Thyroid gland (tissue), 4 donors: ENCODE measurements around the gene NKAIN4. TPM values are rescaled to one million over a fixed set of nuclear protein-coding genes. Genes with fewer than 3 reads are reported as not detected.
A peak's percentile ranks its signal among the peaks of the same experiment; 100 is the strongest.

Experiments used
- DNase-seq, 2 donors: peaks; one replicate each; pipeline ENCODE4 v3.0.0-alpha.2; 2019
- H3K27ac ChIP-seq, 3 donors: fragments of 200-600 bp; sonication (generic); 1 replicate in 2 of 3; 2 replicates in 1 of 3; pipeline ENCODE4 v1.5.1; 2016 to 2019; ENCODE audit warnings: mild to moderate bottlenecking in 1 of 3, moderate library complexity in 1 of 3
- H3K27me3 ChIP-seq: fragments of 200-600 bp; sonication (generic); one replicate; pipeline ENCODE4 v1.5.1; 2019
- H3K36me3 ChIP-seq, 2 donors: fragments of 200-600 bp; sonication (generic); one replicate each; pipeline ENCODE4 v1.5.1; 2016 to 2019
- H3K4me1 ChIP-seq, 2 donors: fragments of 200-600 bp; sonication (generic); one replicate each; pipeline ENCODE4 v1.5.1; 2017 to 2019
- H3K4me3 ChIP-seq, 3 donors: fragments of 200-600 bp; sonication (generic); replicated peaks in 1 of 3; 1 replicate in 2 of 3; 2 replicates in 1 of 3; pipeline ENCODE4 v1.5.1; 2016; ENCODE audit warnings: mild to moderate bottlenecking in 1 of 3
- H3K9me3 ChIP-seq: fragments of 200-600 bp; sonication (generic); one replicate; pipeline ENCODE4 v1.5.1; 2017
- CTCF ChIP-seq, 6 experiments: fragments of 200-600 bp in 3 of 6; fragments of 450-650 bp in 3 of 6; sonication (generic) in 3 of 6; IDR thresholded peaks; one replicate each; pipeline ENCODE4 v1.5.1; 2016 to 2019; ENCODE audit warnings: antibody characterized with exemption in 6 of 6, mild to moderate bottlenecking in 2 of 6, inconsistent platforms in 1 of 6, moderate library complexity in 1 of 6
- POLR2A ChIP-seq, 2 donors: fragments of 450-650 bp; IDR thresholded peaks; one replicate each; pipeline ENCODE4 v1.6.1; 2017; ENCODE audit warnings: antibody characterized with exemption in 2 of 2, mild to moderate bottlenecking in 2 of 2, moderate library complexity in 1 of 2
- WGBS, 2 donors: methylation state at CpG; one replicate each; pipeline ENCODE4 v1.1.5; 2017; 5-methylcytosine and 5-hydroxymethylcytosine counted together
- intact Hi-C: fragments of 100-400 bp; cut with DNase I; formaldehyde crosslinking; loops from one replicate; pipeline ENCODE4 v1.15.1; 2023
- total RNA-seq, 4 donors: library from RNA; depleted of rRNA; stranded (reverse); fragments of >200 nt; gene quantifications; one replicate each; pipeline ENCODE4 v1.2.3, GENCODE V29; 2016

NKAIN4 gene
- total RNA-seq, result 1 to 10 TPM in 1 of 4 donors, under 1 TPM in 2, not detected in 1; 0.45 to 5.5 (median 0.67) TPM

DNA sequence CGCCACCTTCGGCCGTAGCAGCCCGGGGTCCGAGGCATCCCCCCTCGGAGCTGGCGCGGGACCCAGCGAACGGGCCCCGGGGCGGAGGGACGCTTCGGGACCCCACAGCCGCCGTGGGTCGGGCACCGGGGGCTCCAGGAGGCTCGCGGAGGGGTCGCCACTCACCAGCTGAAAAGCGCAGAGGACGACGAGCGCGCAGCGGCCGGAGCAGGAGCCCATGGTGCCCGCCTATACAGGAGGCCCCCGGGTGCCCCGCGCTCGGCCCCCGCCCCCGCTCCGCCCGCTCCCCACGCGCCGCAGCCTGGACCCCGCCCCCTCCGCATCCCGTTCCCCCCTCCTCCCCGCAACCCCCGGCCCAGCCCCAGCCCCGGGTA is at the start of gene NKAIN4:
NKAIN4 (minus strand) TSS at position 232 of the 374 bp plus-strand sequence; CDS start at position 219, 13 bp downstream.
- TF ChIP-seq CTCF (IDR thresholded peaks at IDR 0.05) (no peak), POLR2A (IDR thresholded peaks at IDR 0.05) (no peak)
- Histone ChIP-seq H3K9me3 (no peaks in the 10 kb centered on the region), H3K4me3 (peak within 1 kb of the TSS in 1 of 3 donors; percentile 23), H3K4me1 (peaks cover 17 to 37% of the 10 kb centered on the region in 2 donors), H3K27ac (no peak within 1 kb of the TSS), H3K27me3 (peaks cover 7% of the 10 kb centered on the region), H3K36me3 (no peaks in the 10 kb centered on the region)
- intact Hi-C loops, result no loop called here
- no peak for DNase-seq
- no CpG with 5 or more reads among the region's 46 CpGs for WGBS, 2 donors

- H3K27me3 ChIP-seq, result peaks cover 6% of the 10 kb centered on the region
- no peak overlapping the region for H3K27ac ChIP-seq
- H3K4me1 ChIP-seq, result no peaks in the 10 kb centered on the region
- intact Hi-C loops, result no loop called here
- no peaks in the 10 kb centered on the region for H3K9me3 ChIP-seq
- 76 to 79% methylated on average over 5 of the region's 5 CpGs for WGBS, 2 donors
- TF ChIP-seq CTCF (IDR thresholded peaks at IDR 0.05) (no peak), POLR2A (IDR thresholded peaks at IDR 0.05) (no peak)
- no peak for DNase-seq
- no peak overlapping the region for H3K4me3 ChIP-seq
- no peaks in the 10 kb centered on the region for H3K36me3 ChIP-seq
These were observed 48.9 kb upstream of the NKAIN4 start for GRCh38 chr20:63303095-63303666.

DNA sequence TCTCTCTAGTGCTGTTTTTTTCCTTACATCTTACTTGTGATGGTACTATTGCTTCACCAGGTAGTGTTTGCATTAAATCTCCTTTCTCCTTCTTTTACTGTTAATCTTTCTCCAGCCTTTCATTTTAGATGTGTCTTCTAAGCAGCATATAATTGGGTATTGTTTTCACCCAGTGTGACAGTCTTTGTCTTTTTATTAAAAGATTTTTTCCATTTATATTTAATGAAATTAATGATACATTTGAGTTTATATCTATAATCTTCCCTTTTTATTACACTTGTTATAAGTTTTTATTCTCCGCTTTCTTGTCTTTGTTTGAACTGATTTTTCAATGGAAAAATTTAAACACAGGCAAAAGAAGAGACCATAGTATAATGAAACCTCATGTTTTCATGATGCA is 47.4 kb upstream of the NKAIN4 start:
- Histone ChIP-seq H3K4me1 (no peaks in the 10 kb centered on the region), H3K27ac (no peak overlapping the region), H3K4me3 (no peak overlapping the region), H3K27me3 (peaks cover 4% of the 10 kb centered on the region), H3K36me3 (no peaks in the 10 kb centered on the region), H3K9me3 (no peaks in the 10 kb centered on the region)
- WGBS, 2 donors, result 94 to 97% methylated on average over 1 of the region's 1 CpG
- intact Hi-C loops, result no loop called here
- TF ChIP-seq POLR2A (IDR thresholded peaks at IDR 0.05) (no peak), CTCF (IDR thresholded peaks at IDR 0.05) (no peak)
- DNase-seq, result no peak

GRCh38 chr20:63298731-63299312 is 44.6 kb upstream of the NKAIN4 start:
- H3K36me3 ChIP-seq, result no peaks in the 10 kb centered on the region
- H3K27me3 ChIP-seq, result no peaks in the 10 kb centered on the region
- TF ChIP-seq POLR2A (IDR thresholded peaks at IDR 0.05) (no peak), CTCF (IDR thresholded peaks at IDR 0.05) (no peak)
- no peaks in the 10 kb centered on the region for H3K9me3 ChIP-seq
- no peak overlapping the region for H3K4me3 ChIP-seq
- DNase-seq, result no peak
- H3K27ac ChIP-seq, result no peak overlapping the region
- H3K4me1 ChIP-seq, result no peaks in the 10 kb centered on the region
- WGBS, 2 donors, result 85 to 89% methylated on average over 17 of the region's 17 CpGs
- intact Hi-C loops, result no loop called here

DNA sequence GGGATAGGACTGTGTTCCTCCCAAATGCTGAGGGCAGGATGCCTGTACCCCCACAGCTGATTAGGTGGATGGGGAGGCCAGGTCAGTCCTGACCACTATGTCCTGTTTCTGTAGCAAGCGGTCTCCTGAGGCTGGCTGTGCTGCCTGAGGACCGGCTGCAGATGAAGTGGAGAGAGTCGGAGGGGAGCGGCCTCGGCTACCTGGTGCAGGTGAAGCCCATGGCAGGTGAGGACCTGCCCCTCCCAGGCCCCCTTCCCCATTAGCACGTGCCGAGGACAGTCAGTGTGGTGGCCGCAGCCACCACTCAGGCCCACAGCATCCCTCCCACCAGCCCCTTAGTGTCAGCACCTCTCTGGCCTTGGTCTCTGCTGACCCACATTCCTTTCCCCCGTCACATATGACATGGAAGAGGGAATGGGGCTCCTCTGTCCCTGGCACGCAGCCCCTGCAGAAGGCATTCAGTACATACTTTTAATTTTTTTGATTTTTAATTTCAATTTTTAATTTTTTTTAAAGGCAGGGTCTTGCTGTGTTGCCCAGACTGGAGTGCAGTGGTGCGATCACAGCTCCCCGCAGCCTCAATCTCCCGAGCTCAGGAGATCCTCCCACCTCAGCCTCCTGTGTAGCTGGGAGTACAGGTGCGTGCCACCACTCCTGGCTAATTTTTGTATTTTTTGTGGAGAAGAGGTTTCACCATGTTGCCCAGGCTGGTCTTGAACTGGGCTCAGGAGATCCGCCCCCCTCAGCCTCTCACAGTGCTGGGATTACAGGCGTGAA is 43.7 kb upstream of the NKAIN4 start:
- no peaks in the 10 kb centered on the region for H3K36me3 ChIP-seq
- H3K9me3 ChIP-seq, result no peaks in the 10 kb centered on the region
- WGBS, 2 donors, result 84 to 86% methylated on average over 14 to 16 of the region's 16 CpGs
- H3K27me3 ChIP-seq, result no peaks in the 10 kb centered on the region
- no peak overlapping the region for H3K4me3 ChIP-seq
- H3K4me1 ChIP-seq, result no peaks in the 10 kb centered on the region
- no peak for DNase-seq
- no peak for TF ChIP-seq POLR2A (IDR thresholded peaks at IDR 0.05)
- TF ChIP-seq CTCF (IDR thresholded peaks at IDR 0.05), result no peak
- intact Hi-C loops, result no loop called here
- H3K27ac ChIP-seq, result no peak overlapping the region
